ENCODE data around the gene DHX9. TPM values are rescaled to one million over a fixed set of nuclear protein-coding genes. Genes with fewer than 3 reads are reported as not detected.
A peak's percentile ranks its signal among the peaks of the same experiment; 100 is the strongest.

The DHX9 gene
- 113 TPM for polyA plus RNA-seq (ENCODE audit: insufficient read length)

- DNase-seq (ENCODE audit: low read depth) = peak; percentile 65
Observed at GRCh38 chr1:182839209-182840066, at the start of gene DHX9. Gene DHX9, plus strand, starts transcription at chr1:182839347. Its CDS starts 3,220 bp downstream, at chr1:182842567.

DNA sequence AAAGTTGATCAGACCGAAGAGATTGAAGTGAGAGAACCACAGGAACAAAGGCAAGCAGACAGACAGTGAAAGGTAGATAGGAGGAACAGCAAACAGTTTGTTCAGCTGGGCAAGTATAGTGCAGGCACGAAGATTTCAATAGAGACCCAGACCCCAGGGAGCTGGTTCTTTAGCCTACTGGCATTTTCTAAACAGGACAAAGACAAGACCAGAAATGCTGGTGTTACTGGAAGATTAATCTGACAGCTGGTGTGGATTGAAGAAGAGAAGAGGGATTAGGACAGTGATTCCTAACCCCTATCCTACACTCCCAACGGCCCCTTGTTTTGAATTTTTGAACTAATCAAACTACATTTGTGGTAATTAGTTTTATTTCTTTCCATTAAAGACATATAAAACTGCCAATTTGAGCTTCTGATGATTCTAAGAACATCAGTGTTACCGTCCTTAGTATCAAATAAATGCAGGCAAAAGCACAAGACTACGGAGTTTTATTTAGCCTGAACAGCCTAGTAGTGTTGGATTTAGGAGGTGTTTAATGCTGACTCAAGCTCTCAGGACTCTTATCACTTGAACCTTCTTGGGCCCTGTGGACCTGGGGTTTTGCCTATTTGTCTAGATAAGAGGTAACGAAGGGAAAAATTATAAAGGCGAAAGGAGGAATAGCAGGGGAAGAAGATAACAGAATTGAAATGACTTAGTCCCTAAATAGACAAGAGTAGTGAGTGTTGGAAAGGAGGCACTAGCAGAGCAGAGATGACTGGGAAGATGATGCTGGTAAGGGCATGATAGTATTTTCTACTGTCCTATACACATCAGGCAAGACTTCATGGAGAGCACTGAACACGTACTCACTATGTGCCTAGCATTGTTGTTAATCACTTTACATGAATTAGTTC lies 47.6 kb upstream of the DHX9 start:
- no peak for DNase-seq (ENCODE audit: low read depth)

- no peak for DNase-seq (ENCODE audit: low read depth)
Observed at GRCh38 chr1:182794091-182794490, 45.1 kb upstream of the DHX9 start.

DNA sequence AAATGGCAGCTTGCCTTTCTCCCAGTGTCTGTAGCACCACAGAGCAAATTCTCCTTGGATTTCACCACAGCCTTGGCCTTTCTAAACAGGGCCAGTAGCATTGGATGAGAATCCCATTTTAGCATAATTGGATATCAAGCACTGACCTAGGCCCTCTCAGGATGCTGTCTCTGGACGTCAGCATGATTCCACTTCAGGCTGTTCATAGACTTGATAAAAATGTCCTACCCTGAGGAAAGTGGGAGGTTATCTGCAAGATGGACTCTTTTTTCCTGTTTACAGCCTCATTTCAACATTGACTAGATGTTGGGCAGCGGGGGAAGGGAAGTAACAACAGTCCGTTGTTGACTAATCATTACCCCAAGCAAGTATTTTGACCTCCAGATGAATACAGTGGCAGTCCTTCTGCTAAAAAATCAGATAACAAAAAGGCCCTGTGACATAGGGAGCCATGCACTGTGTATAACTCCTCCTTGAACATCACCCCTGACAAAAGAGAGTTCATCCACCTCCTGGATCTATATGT lies 44.4 kb upstream of the DHX9 start:
- no peak for DNase-seq (ENCODE audit: low read depth)

GRCh38 chr1:182795563-182796228 lies 43.5 kb upstream of the DHX9 start:
- no peak for DNase-seq (ENCODE audit: low read depth)

GRCh38 chr1:182802006-182802803 lies 36.9 kb upstream of the DHX9 start:
- DNase-seq (ENCODE audit: low read depth) = no peak

DNA sequence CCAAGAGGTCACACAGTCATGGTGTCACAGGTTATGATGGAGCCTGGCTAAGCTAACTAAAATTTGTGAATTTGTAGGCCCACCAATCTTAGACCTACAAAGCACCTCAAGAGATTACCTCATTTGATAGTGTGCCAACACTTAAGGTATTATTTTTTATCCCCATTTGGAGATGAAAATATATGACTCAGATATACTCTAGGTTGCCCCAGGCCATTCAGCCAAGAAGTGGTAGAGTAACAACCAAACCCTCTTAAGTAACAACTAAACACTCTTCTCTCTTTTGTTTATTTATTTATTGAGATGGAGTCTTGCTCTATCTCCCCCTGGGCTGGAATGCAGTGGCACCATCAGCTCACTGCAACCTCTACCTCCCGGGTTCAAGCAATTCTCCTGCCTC lies 35.3 kb upstream of the DHX9 start:
- DNase-seq (ENCODE audit: low read depth) = no peak

DNA sequence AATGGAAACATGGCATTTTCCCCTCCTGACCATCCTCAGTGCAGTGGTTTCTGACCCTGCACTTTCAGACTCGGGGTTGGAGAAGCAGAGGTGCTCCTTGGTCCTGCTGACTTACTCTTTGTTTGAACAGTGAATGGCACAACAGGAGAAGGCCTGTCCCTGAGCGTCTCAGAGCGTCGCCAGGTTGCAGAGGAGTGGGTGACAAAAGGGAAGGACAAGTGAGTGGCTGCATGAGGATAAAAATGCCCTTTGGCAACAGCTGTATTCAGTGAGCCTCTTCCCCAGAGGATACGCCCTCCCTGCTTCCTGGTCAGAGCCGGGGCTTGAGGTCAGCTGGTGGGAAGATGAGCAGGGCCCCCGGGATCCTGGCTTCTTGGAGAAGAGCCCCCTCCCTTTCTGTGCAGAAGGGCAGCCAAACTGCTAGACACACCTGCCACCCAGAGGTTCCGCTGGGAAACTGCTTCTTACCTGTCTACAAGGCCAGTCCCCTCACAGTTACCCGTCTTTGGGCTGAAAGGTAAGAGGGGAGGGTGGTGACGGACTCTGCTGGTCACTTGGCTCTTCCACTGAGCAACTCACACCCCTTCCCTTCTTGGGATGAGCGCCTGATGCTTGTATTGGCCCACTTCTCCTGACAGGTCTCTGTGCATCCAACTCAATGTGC lies 33.0 kb upstream of the DHX9 start:
- DNase-seq (ENCODE audit: low read depth) = no peak

DNA sequence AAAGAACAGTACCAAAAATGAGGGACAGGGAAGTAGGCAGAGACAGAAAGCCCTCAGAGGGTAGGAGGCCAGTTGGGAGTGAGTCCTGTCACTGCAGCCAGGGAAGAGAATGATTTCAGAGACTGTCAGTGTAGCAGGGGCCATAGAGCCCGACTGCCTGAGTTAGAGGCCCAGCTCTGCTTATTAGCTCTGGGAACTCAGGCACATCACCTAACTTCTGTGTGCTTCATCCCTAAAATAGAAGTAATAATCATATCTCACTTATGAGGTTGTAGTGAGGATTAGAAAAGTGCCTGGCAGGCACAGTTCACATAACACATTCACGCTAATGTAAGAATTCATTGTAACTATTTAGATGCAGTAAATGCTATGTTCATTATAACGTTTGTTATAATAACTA lies 31.2 kb upstream of the DHX9 start:
- no peak for DNase-seq (ENCODE audit: low read depth)

GRCh38 chr1:182809414-182809957 lies 29.7 kb upstream of the DHX9 start:
- no peak for DNase-seq (ENCODE audit: low read depth)

- no peak for DNase-seq (ENCODE audit: low read depth)
Observed at GRCh38 chr1:182811975-182812722, 27.0 kb upstream of the DHX9 start.

GRCh38 chr1:182816863-182817262 lies 22.3 kb upstream of the DHX9 start:
- DNase-seq (ENCODE audit: low read depth) = no peak

DNA sequence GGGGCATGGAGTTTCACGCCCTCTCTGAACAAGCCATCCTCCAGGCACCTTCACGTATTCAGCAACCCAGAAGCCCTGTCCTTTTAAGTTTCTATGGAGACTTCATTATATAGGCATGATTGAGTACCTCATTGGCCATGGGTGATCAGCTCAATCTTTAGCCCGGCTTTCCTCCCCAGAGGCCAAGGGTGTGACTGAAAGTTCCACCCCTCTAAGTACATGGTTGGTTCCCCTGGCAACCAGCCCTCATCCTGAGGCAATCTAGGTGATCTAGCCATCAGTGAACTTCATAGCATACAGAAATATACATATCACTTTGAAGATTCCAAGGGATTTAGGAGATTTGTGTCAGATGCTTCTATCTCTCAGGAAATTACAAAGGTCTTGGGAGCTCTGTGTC lies 21.3 kb upstream of the DHX9 start:
- DNase-seq (ENCODE audit: low read depth) = no peak

DNA sequence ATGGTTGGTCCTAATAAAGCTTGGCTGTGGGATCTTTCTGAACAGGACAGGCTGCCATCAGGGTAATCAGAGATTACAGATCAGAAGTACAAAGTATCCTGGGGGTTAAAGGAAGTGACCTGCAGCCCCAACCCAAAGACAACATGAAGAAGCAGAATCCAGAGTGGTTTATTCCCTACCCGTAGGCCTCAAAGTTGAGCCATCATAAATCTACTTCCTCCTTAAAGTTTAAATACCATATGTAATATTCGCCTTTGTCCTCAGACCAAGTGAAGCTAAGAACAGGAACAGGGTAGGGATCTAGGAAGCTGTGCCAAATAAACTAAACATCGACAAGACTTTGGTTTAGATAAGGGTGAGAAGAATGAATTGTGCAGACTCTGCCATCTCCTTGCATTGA lies 15.9 kb upstream of the DHX9 start:
- DNase-seq (ENCODE audit: low read depth) = no peak

GRCh38 chr1:182826892-182827291 lies 12.3 kb upstream of the DHX9 start:
- DNase-seq (ENCODE audit: low read depth) = no peak

GRCh38 chr1:182829285-182829932 lies 9.7 kb upstream of the DHX9 start:
- DNase-seq (ENCODE audit: low read depth) = no peak

GRCh38 chr1:182833271-182833670 lies 5.9 kb upstream of the DHX9 start:
- DNase-seq (ENCODE audit: low read depth) = no peak

GRCh38 chr1:182834326-182834725 lies 4.8 kb upstream of the DHX9 start:
- no peak for DNase-seq (ENCODE audit: low read depth)

DNA sequence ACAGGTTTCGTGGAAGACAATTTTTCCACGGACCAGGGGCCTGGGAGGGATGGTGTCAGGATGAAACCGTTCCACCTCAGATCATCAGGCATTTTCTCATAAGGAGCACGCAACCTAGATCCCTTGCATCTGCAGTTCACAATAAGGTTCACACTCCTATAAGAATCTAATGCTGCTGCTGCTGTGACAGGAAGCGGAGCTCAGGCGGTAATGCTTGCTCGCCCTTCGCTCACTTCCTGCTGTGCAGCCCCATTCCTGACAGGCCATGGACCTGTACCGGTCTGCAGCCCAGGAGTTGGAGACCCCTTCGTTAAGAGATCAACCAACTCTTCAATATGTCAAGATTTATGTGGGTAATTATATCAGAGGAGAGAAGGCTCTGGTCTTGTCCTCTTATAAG lies 3.3 kb upstream of the DHX9 start:
- no peak for DNase-seq (ENCODE audit: low read depth)
